GM13977 (cell line): ENCODE results near the gene RAB25.

ENCODE experiments used
- DNase-seq: peaks from one replicate; pipeline ENCODE4 v3.0.0; 2012; ENCODE audit warnings: low spot score
- CTCF ChIP-seq: IDR thresholded peaks from 2 replicates; pipeline ENCODE4 v1.5.1; 2012; ENCODE audit warnings: mild to moderate bottlenecking, control low read depth; ENCODE audit not compliant: insufficient read depth; ENCODE audit errors: extremely low read depth, missing control alignments
- in situ Hi-C: fragments of 300-500 bp; cut with MboI; formaldehyde crosslinking; loops from one replicate; pipeline ENCODE4 v1.12.0; 2022; ENCODE audit warnings: low sequenced_read_pairs, low pct_unique_long_range_greater_than_20kb, mixed read lengths, inconsistent platforms; ENCODE audit not compliant: unreplicated experiment

Gene RAB25

GRCh38 chr1:156081917-156082308, 21.0 kb downstream of the RAB25 start:
- DNase-seq, result peak; percentile 40
- no peak for TF ChIP-seq CTCF
- in situ Hi-C loops, result no loop called here

GRCh38 chr1:156082309-156083091, 21.5 kb downstream of the RAB25 start, which contains the start of gene MEX3A:
TSS of gene MEX3A (minus strand) at chr1:156082465. CDS start at chr1:156081998, 467 bp downstream.
- TF ChIP-seq CTCF, result no peak
- in situ Hi-C loops, result no loop called here
- DNase-seq, result peak; percentile 90

GRCh38 chr1:156083800-156084790, 23.1 kb downstream of the RAB25 start:
- DNase-seq, result no peak
- no peak for TF ChIP-seq CTCF
- in situ Hi-C loops, result no loop called here

- TF ChIP-seq CTCF, result no peak
- no peak for DNase-seq
- in situ Hi-C loops, result no loop called here
Measured at GRCh38 chr1:156086256-156086662, 25.3 kb downstream of the RAB25 start.

GRCh38 chr1:156089704-156090103, 28.7 kb downstream of the RAB25 start:
- in situ Hi-C loops, result loop anchor here (5.0 to 10.0 kb wide), 2 partner anchors 43 to 225 kb away; no protein-coding TSS in a partner anchor
- TF ChIP-seq CTCF, result no peak
- DNase-seq, result no peak

GRCh38 chr1:156090138-156090839, 29.3 kb downstream of the RAB25 start:
- in situ Hi-C loops, result loop anchor here (5.0 to 10.0 kb wide), 2 partner anchors 42 to 225 kb away; no protein-coding TSS in a partner anchor
- no peak for DNase-seq
- TF ChIP-seq CTCF, result no peak
